Stimulated activated CD8-positive, alpha-beta memory T cell treated with anti-CD3 and anti-CD28 coated beads, Interleukin-4, amount 100 ng/mL, for 4 hours (primary cell): ENCODE measurements around the gene CD226.
"Not testable (repeated sequence)": the region's sequence is repeated elsewhere in the genome, so short reads cannot be mapped to it uniquely, and the experiment has no call there.

Experiments
- DNase-seq, 2 donors: peaks; one replicate each; pipeline ENCODE4 v3.0.0-alpha.2; 2020; ENCODE audit warnings: low read depth in 2 of 2, low spot score in 1 of 2

CD226 gene

DNA sequence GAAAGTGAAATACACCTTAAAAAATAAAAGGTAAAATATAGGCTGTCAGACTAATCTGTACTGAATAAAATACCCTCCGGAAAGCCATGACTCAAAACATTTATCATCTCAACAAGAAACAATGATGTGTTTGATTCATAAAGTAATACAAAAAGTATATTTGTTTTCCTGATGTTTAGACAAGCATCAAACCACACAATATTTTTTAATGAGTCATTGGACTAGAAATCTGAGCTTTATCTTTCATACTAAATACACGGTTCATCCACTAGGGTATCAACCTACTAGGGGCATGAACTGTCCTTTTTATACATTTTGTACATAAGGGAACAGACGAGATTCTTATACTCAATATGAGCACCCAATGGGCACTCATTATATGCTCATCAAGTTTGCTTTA, 31.3 kb downstream of the CD226 start:
- DNase-seq: no peak

DNA sequence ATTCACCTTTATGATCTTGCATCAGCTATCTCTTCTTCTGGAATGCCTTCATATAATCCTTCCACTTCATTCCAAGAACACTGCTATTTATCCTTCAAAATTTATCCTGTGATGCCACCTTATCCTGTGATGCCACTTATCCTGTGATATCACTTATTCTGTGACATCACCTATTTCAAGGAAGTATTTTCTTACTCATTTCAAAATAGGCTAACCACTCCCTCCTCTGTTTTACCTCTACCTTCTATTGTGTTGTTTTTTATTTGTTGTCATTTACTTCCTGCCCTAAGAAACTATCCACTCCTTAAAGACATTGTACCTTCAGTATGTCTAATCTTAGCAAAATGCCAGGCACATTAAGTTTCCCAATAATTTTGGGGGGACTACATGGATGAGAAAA, 38.8 kb downstream of the CD226 start:
- no peak for DNase-seq

- DNase-seq: no peak
These were observed 40.9 kb downstream of the CD226 start for GRCh38 chr18:69906765-69907164.

- DNase-seq: no peak
These were observed 46.7 kb downstream of the CD226 start for GRCh38 chr18:69900941-69901340.

DNA sequence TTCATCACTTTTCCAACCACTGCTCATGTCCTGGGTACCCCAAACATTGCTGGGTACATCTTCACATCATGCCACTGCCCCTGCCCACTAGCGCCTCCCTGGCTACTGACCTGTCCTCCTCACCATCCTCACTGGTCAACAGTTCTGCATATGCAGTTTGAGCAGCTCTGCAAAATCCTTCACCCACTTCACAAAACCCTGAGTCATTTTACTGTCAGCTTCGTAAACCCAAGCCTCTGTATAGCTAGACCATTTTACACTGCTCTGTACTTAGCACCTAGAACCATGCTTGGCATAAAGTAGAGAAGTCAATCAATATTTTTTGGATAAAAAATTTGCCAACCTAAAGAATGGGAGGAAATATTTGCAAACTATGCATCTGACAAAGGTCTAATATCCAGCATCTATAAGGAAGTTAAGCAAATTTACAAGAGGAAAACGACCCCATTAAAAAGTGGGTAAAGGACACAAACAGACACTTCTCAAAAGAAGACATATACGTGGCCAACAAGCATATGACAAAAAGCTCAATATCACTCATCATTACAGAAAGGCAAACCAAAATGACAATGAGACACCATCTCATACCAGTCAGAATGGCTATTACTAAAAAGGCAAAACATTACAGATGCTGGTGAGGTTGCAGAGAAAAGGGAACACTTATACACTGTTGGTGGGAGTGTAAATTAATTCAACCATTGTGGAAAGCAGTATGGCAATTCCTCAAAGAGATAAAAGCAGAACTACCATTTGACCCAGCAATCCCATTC, 48.3 kb downstream of the CD226 start:
- DNase-seq: not testable (repeated sequence)

DNA sequence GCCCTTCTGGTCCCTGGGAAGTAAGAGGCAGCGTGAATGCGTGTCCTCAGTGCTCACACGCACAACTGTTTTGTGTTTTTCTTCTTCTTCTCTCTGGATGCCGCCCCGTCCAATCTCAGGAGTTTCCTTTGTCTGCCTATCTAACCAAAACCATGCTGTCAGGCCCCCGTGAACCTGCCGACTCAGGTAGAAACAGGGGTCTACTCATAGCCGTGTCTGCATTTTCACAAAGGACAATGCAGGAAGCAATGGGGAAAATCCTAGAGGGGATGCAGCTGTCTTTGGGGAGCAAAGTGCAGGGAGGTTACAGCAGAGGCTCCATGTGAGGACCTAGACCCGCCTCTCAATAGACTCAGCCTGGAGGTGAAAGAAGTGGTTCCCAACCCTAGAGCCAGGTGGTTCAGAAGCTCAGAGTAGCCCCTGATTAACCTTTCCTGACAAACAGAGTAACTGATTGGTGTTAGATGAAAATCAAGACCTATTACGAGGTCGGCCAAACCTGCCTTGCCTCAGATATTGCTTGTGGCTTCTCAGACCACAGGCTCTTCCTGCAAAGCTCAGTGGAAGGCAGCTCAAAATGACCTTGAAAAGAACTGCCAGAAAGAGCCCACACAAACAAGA, 49.3 kb downstream of the CD226 start:
- no peak for DNase-seq

- no peak for DNase-seq
These were observed 50.1 kb downstream of the CD226 start for GRCh38 chr18:69897397-69898108.

GRCh38 chr18:69895066-69896047, 52.3 kb downstream of the CD226 start:
- DNase-seq: no peak

- no peak for DNase-seq
These were observed 53.2 kb downstream of the CD226 start for GRCh38 chr18:69894467-69894866.

GRCh38 chr18:69890558-69890957, 57.1 kb downstream of the CD226 start:
- no peak for DNase-seq

DNA sequence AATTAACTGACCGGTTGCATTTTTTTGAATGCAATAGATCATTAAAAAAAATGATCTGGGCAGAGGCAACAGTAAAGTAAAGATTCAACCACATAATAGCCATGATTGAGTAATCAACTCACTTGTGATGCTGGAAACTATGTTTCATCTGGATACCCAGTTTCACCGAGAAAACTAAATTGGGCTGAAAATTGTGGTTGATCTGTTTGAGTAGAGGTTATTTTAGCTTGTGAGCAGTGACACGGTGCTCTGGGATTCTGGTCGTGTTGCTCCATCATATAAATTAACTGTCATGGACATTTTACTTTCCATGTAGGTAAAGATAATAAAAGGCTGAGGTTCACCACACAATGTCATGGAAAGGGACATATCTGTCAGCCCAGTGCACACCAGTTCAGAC, 58.7 kb downstream of the CD226 start:
- DNase-seq: no peak

- no peak for DNase-seq
These were observed 60.4 kb downstream of the CD226 start for GRCh38 chr18:69887256-69887655.

GRCh38 chr18:69885841-69886531, 61.7 kb downstream of the CD226 start:
- no peak for DNase-seq

DNA sequence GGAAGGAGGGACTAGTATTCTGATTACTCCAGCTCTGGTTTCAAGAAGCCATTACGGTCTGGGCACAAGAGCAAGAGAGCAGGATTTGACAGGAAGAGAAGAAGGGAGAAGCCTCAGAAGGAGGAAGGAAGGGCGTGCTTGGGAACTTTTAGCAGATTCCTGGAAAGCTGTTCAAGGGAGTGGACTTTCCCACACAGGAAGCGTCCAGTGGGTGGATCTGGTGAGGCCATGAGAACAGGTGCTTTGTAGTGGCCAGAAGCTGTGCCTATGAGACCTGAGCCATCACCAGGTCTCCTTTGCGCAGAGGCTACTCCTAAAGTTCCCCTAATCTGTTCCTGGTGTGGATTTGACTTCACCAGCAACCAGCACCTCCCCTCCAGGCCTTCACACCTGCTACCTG, 62.3 kb downstream of the CD226 start:
- DNase-seq: no peak

DNA sequence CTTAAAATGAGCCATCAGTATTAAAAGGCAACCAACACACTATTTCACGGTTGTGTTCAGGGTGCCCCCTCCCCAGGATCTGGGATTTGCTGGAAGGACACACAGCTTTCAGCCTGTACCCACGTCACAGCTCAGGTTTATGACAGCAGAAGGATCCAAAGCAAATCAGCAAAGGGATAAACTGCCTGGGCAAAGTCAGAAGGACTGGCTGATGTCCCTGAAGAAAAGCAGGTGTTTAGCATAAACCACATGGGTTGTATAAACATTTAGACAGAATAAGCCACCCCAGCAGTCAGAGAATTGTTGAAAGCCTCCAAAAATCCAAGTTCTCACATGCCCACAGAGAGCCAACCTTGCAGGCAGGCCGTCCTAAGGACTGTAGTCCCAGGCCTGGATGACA, 63.9 kb downstream of the CD226 start:
- DNase-seq: no peak

DNA sequence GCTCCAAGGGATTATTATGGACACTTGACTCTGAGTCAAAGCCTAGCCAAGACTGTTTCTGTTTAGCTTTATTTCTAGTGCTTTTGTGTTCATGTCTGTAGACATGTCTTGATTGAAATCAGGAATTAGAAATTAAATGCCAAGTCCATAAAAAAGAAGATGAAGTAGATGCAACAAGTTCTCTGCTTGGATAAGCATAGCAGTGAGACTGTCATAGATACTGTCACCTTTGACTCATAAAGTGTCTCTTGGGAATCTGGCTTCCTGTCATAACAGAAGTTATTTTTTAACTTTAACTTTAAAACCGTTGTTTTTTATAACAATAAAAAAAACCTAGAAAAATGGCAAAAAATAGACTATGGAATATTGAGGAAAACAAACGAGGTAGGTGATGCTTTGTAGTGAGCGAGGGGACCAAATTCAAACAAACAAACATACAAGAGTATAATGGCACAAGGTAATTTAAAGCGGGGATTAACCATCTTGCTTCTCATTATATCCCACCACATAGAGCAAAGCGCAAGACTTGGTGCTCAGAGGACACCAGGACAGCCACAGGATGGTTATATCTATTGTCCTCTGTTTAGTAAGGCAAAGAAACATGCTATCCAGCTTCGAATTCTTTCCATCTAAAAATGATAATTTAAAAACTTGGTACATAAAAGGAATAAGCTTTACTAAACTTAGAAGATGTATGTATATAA, 64.6 kb downstream of the CD226 start:
- no peak for DNase-seq

DNA sequence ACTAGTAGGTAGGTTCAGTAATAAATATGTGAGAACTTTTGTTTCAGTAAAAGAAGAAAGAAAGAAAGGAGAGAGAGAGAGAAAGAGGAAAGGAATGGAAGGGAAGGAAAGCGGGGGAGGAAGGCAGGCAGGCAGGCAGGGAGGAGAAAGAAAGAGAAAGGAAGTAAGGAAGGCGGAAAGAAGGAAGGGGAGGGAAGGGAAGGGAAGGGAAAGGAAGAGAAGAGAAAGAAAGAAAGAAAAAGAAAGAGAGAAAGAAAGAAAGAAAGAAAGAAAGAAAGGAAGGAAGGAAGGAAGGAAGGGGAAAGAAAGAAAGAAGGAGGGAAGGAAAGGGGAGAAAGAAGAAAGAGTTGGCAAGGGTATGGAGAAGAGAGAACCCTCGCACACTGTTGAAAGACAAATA, 67.6 kb downstream of the CD226 start:
- no peak for DNase-seq

GRCh38 chr18:69879051-69879450, 68.6 kb downstream of the CD226 start:
- DNase-seq: not testable (repeated sequence)

DNA sequence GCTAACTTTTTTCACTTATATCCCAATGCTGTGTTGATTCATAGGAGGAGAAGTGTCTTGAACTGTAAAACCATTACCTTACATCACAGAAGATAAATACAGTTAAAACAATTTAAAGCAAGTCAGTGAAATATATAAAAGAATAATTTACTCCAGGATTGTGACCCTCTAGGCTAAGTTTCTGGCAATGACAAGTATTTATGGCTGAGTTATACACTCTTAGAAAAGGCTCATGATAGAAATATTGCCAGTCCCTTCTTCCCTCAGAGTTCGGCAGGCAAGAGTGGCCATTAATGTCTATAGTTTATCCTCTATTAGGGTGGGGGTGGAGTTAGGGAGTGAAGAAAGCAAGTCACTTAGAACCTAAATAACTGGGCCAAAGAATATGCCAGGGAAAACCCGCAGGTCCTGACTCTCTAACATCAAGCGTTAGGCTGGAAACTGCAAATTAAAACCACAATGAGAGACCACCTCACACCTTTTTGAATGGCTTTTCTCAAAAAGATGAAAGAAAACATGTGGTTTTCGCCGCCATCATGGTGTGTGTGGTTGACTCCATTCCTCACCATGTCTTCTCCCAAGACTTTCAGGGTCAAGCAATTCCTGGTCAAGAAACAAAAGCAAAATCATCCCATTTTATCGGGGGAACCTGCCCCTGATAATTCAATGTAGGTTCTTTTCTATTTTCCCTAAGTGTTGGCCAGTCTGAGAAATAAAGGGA, 69.3 kb downstream of the CD226 start:
- no peak for DNase-seq
